ENCODE results near the gene ADARB2. TPM values are rescaled to one million over a fixed set of nuclear protein-coding genes. Genes with fewer than 3 reads are reported as not detected.

Gene ADARB2
- total RNA-seq, 1 experiment from 2014 or later: not detected

- intact Hi-C loops (cut with micrococcal nuclease; ENCODE audit: unreplicated experiment): no loop called here
- Mint-ChIP-seq H3K4me3 (ENCODE audit: low read depth, unreplicated experiment) (no peak overlapping the region), H3K27me3 (ENCODE audit: unreplicated experiment) (peaks cover 13% of the 10 kb centered on the region), H3K4me1 (ENCODE audit: low read depth, unreplicated experiment) (no peaks in the 10 kb centered on the region), H3K36me3 (ENCODE audit: insufficient read depth, unreplicated experiment) (no peaks in the 10 kb centered on the region), H3K27ac (ENCODE audit: unreplicated experiment) (no peak overlapping the region), H3K9me3 (ENCODE audit: low read depth, unreplicated experiment) (peaks cover 9% of the 10 kb centered on the region)
- no TSS peak for BruUV-seq (replicated peaks)
- CTCF ChIA-PET: no interaction called here
- no peak for DNase-seq
- TF ChIP-seq, protein P1, sequence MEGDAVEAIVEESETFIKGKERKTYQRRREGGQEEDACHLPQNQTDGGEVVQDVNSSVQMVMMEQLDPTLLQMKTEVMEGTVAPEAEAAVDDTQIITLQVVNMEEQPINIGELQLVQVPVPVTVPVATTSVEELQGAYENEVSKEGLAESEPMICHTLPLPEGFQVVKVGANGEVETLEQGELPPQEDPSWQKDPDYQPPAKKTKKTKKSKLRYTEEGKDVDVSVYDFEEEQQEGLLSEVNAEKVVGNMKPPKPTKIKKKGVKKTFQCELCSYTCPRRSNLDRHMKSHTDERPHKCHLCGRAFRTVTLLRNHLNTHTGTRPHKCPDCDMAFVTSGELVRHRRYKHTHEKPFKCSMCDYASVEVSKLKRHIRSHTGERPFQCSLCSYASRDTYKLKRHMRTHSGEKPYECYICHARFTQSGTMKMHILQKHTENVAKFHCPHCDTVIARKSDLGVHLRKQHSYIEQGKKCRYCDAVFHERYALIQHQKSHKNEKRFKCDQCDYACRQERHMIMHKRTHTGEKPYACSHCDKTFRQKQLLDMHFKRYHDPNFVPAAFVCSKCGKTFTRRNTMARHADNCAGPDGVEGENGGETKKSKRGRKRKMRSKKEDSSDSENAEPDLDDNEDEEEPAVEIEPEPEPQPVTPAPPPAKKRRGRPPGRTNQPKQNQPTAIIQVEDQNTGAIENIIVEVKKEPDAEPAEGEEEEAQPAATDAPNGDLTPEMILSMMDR (IDR thresholded peaks at IDR 0.05; ENCODE audit: unreplicated experiment): no peak
Measured at GRCh38 chr10:1495915-1496517, 241.3 kb downstream of the ADARB2 start.

- DNase-seq: no peak
- TF ChIP-seq, protein P1 (IDR thresholded peaks at IDR 0.05; ENCODE audit: unreplicated experiment): no peak
- Mint-ChIP-seq H3K27me3 (ENCODE audit: unreplicated experiment) (peaks cover 13% of the 10 kb centered on the region), H3K36me3 (ENCODE audit: insufficient read depth, unreplicated experiment) (no peaks in the 10 kb centered on the region), H3K9me3 (ENCODE audit: low read depth, unreplicated experiment) (peaks cover 9% of the 10 kb centered on the region), H3K4me1 (ENCODE audit: low read depth, unreplicated experiment) (no peaks in the 10 kb centered on the region), H3K4me3 (ENCODE audit: low read depth, unreplicated experiment) (no peak overlapping the region), H3K27ac (ENCODE audit: unreplicated experiment) (no peak overlapping the region)
- CTCF ChIA-PET: no interaction called here
- no TSS peak for BruUV-seq (replicated peaks)
- intact Hi-C loops (cut with micrococcal nuclease; ENCODE audit: unreplicated experiment): no loop called here
Measured at GRCh38 chr10:1492641-1493040, 244.7 kb downstream of the ADARB2 start.

DNA sequence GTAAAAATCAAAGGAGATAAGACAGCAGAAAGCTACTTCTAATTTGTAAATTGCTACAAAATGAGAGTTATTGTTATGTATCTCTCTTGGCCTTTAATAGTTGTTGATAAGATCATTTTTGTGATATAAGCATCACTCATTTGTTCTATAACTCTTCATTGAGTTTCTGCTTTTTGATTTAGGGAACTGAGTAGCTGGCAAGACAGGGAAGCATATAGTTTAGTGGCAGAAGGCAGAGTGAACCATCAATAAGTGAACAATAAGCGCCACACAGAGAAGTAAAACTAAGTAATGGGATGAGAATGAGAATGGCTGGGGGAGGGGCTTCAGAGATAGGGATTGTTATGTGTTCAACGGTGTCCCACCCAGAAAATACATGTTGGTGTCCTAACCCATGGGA, 245.4 kb downstream of the ADARB2 start:
- H3K9me3 Mint-ChIP-seq (ENCODE audit: low read depth, unreplicated experiment): peaks cover 11% of the 10 kb centered on the region
- H3K4me1 Mint-ChIP-seq (ENCODE audit: low read depth, unreplicated experiment): no peaks in the 10 kb centered on the region
- TF ChIP-seq, protein P1 (IDR thresholded peaks at IDR 0.05; ENCODE audit: unreplicated experiment): no peak
- H3K4me3 Mint-ChIP-seq (ENCODE audit: low read depth, unreplicated experiment): no peak overlapping the region
- intact Hi-C loops (cut with micrococcal nuclease; ENCODE audit: unreplicated experiment): no loop called here
- no peak overlapping the region for H3K27ac Mint-ChIP-seq (ENCODE audit: unreplicated experiment)
- H3K36me3 Mint-ChIP-seq (ENCODE audit: insufficient read depth, unreplicated experiment): no peaks in the 10 kb centered on the region
- CTCF ChIA-PET: no interaction called here
- H3K27me3 Mint-ChIP-seq (ENCODE audit: unreplicated experiment): peaks cover 13% of the 10 kb centered on the region
- no TSS peak for BruUV-seq (replicated peaks)
- no peak for DNase-seq

- TF ChIP-seq, protein P1 (IDR thresholded peaks at IDR 0.05; ENCODE audit: unreplicated experiment): no peak
- Mint-ChIP-seq H3K36me3 (ENCODE audit: insufficient read depth, unreplicated experiment) (no peaks in the 10 kb centered on the region), H3K27me3 (ENCODE audit: unreplicated experiment) (peaks cover 31% of the 10 kb centered on the region), H3K9me3 (ENCODE audit: low read depth, unreplicated experiment) (peaks cover 11% of the 10 kb centered on the region), H3K4me3 (ENCODE audit: low read depth, unreplicated experiment) (no peak overlapping the region), H3K4me1 (ENCODE audit: low read depth, unreplicated experiment) (no peaks in the 10 kb centered on the region), H3K27ac (ENCODE audit: unreplicated experiment) (no peak overlapping the region)
- no peak for DNase-seq
- CTCF ChIA-PET: no interaction called here
- intact Hi-C loops (cut with micrococcal nuclease; ENCODE audit: unreplicated experiment): no loop called here
- no TSS peak for BruUV-seq (replicated peaks)
Measured at GRCh38 chr10:1489801-1490200, 247.5 kb downstream of the ADARB2 start.

Measured in Calu3 (cell line).